Germinal center (tissue), 1 donor: ENCODE results near the gene VENTX.

Experiments used
- DNase-seq: peaks from one replicate; pipeline ENCODE4 v3.0.0; 2012; ENCODE audit warnings: mixed read lengths, low spot score

The VENTX gene

DNA sequence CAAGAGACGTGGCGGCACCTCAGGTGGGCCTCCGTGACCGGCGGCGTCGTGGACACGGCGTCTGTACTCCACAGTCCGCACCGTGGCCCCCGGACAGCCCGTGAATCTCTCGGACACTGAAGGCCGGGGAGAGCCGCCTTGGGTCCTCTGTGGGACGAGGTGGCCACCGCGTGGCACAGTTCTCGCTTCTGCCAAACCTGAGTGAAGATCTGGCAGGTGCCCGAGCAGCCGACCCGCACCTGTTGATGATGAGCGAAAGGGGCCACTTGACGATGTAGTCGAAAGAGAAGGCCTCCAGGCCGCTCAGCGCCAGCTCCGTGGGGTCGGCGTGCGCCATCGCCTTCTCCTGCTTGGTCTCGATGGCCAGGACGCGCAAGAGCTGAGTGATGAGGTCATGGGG lies 47.6 kb downstream of the VENTX start:
- no peak for DNase-seq

DNA sequence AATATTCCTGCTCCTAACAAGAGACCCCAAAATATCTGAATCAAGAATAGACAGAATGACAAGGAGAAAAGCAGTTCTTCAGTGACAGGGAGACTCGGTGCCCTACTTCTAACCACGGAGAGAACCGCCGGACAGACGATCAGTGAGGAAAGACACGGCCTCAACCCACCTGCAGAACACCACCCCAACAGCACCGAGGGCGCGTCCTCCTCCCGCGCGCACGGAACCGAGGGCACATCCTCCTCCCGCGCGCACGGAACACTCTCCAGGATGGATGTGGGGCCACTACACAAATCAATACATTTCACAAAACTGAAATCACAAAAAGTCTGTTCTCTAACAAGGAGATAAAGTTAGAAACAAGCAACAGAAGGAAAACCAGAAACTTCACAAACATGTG lies 48.7 kb downstream of the VENTX start:
- no peak for DNase-seq

DNA sequence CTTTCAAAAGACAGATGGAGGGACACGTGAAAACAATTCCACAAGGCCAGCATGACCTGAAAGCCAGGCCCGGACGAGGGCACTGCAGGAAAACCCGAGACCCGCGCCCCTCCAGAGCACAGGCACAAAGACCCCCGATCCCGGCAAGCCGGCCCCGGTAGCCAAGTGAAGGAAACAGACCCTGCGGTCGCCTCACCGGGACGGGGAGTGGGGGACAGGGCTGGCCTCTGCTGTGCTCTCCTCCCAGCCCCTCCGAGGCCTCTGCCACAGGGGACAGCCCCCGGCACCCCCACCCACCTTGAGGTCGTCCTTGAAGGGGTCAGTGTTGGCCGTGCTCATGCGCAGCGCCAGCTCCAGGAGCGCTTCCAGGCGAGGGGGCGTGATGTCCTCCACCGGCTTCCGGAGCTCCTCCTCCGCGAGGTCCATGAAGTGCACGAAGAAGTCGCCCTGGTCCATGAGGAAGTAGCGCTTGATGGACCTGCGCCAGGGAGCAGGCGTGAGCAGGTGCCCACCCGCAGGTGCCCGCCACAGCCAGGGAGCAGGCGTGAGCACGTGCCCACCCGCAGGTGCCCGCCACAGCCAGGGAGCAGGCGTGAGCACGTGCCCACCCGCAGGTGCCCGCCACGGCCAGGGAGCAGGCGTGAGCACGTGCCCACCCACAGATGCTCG lies 50.3 kb downstream of the VENTX start:
- DNase-seq: no peak

- DNase-seq: no peak
Observed at GRCh38 chr10:133289761-133290160, 52.1 kb downstream of the VENTX start.
